PC-3 (cell line): ENCODE results near the gene ZNF335.

ENCODE experiments used
- CTCF ChIP-seq: fragments of 300-600 bp; sonication (generic); conservative IDR thresholded peaks from 2 replicates; pipeline ENCODE4 v1.5.1; 2017; ENCODE audit warnings: antibody characterized with exemption, low read depth, mild to moderate bottlenecking, low read length
- EZH2phosphoT487 ChIP-seq: fragments of 300-600 bp; sonication (generic); IDR thresholded peaks from 2 replicates; pipeline ENCODE4 v1.6.1; 2018; ENCODE audit warnings: mild to moderate bottlenecking, antibody characterized with exemption, low read length, borderline replicate concordance

- TF ChIP-seq CTCF = no peak
- no peak for TF ChIP-seq EZH2phosphoT487
Observed at GRCh38 chr20:45949542-45950329, 22.3 kb downstream of the ZNF335 start.
